ENCODE measurements around the gene KIRREL2. TPM values are rescaled to one million over a fixed set of nuclear protein-coding genes. Genes with fewer than 3 reads are reported as not detected.

Gene KIRREL2
- total RNA-seq, 1 experiment from 2014 or later = 5.0 TPM

DNA sequence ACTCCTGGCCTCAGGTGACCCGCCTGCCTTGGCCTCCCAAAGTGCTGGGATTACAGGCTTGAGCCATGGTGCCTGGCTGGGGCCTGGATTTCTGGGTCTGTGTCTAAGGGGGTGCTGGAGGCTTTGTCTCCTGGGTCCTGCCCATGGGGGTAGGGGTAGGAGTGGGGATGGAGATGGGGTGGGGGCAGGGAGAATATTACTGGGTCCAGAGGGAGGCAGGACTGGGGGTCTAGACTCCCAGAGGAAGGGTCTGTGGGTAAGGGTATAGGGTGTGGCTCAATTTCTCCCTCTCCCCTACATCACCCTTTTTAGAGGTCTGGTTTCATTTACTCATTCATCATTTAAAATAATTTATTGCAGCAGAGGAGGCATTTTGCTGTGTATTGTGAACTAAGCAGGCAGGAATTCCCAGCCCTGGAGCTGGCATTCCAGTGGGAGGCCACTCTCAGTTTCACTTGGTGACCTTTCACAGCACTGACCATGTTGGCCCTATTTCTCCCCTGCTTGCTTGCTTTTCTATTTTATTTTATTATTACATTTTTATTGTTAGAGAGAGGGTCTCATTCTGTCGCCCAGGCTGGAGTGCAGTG, 44.4 kb downstream of the KIRREL2 start:
- in situ Hi-C loops (cut with HindIII; ENCODE audit: low pct_unique_long_range_greater_than_20kb, low sequenced_read_pairs) (loop anchor here (10.0 kb wide), 1 partner anchor 66 kb away; no protein-coding TSS in a partner anchor), intact Hi-C loops (cut with micrococcal nuclease; ENCODE audit: unreplicated experiment) (no loop called here)
- TSS peak; percentile 94 for BruUV-seq (replicated peaks)
- TF ChIP-seq, protein P1, sequence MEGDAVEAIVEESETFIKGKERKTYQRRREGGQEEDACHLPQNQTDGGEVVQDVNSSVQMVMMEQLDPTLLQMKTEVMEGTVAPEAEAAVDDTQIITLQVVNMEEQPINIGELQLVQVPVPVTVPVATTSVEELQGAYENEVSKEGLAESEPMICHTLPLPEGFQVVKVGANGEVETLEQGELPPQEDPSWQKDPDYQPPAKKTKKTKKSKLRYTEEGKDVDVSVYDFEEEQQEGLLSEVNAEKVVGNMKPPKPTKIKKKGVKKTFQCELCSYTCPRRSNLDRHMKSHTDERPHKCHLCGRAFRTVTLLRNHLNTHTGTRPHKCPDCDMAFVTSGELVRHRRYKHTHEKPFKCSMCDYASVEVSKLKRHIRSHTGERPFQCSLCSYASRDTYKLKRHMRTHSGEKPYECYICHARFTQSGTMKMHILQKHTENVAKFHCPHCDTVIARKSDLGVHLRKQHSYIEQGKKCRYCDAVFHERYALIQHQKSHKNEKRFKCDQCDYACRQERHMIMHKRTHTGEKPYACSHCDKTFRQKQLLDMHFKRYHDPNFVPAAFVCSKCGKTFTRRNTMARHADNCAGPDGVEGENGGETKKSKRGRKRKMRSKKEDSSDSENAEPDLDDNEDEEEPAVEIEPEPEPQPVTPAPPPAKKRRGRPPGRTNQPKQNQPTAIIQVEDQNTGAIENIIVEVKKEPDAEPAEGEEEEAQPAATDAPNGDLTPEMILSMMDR (IDR thresholded peaks at IDR 0.05) = no peak
- TF ChIP-seq SIN3A (IDR thresholded peaks at IDR 0.05; ENCODE audit: borderline replicate concordance, insufficient read depth, low read depth, low read length) = no peak
- no peak for TF ChIP-seq TCF7L2 (IDR thresholded peaks at IDR 0.05; ENCODE audit: low read depth, low read length)
- no peak for TF ChIP-seq POLR2AphosphoS5 (IDR thresholded peaks at IDR 0.05; ENCODE audit: low read depth, low read length)
- no peak for TF ChIP-seq REST (IDR thresholded peaks at IDR 0.05; ENCODE audit: insufficient read depth in 1 of 2, low read depth in 2 of 2, low read length in 1 of 2)
- ATAC-seq = no peak
- Histone ChIP-seq H3K4me1 (ENCODE audit: control insufficient read depth, insufficient read depth, low read length) (peaks cover 23% of the 10 kb centered on the region), H3K4me3 (ENCODE audit: low read depth in 2 of 2, low read length in 2 of 2) (peak overlapping the region; percentile 88 to 90), H3K27me3 (ENCODE audit: control insufficient read depth, insufficient read depth, low read length) (no peaks in the 10 kb centered on the region), H3K27ac (ENCODE audit: low read length) (peak overlapping the region; percentile 90), H3K36me3 (ENCODE audit: control insufficient read depth, insufficient read depth, low read length) (no peaks in the 10 kb centered on the region), H3K9me3 (ENCODE audit: control insufficient read depth, insufficient read depth, low read depth, low read length) (no peaks in the 10 kb centered on the region)
- no peak for DNase-seq (ENCODE audit: low read depth, low spot score)
- ChIA-PET CTCF (no interaction called here), POLR2A (interaction anchor here (0.5 to 0.6 kb wide), 5 partner anchors 17 to 823 kb away, joined by 3 to 7 read pairs (median 4); no protein-coding TSS in a partner anchor)

DNA sequence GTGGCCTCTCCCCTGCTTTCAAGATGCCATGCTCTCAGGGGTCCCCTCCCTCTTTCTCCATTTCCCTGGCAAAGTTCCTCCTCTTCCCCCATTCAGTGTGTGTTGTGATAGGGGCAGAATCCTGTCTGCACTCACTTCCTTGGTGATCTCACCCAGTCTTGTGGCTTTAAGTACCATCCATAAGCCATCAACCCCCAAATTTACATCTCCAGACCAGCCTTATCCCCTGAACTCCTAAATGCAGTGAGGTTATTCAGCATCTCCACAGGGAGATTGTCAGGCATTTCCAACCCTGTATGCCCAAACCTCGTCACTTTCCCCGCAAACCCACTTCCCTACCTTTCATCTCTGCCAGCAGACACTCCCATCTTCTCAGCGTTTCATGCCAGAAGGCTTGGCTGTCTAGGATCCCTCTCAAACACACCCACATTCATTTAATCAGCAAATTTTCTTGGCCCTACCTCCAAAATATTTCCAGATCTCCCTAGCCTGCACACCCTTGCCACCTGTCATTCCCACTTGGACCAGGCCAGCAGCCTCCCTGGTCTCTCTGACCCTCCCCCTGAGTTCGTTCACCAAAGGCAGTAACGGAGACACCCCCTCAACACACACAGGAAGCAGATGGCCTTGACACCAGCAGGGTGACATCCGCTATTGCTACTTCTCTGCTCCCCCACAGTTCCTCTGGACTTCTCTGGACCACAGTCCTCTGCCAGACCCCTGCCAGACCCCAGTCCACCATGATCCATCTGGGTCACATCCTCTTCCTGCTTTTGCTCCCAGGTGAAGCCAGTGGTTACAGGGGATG, 45.3 kb downstream of the KIRREL2 start, which contains the start of gene HCST:
HCST (plus strand) TSS at position 676 of the 808 bp plus-strand sequence; CDS start at position 741, 65 bp downstream.
- peaks cover 23% of the 10 kb centered on the region for H3K4me1 ChIP-seq (ENCODE audit: control insufficient read depth, insufficient read depth, low read length)
- in situ Hi-C loops (cut with HindIII; ENCODE audit: low pct_unique_long_range_greater_than_20kb, low sequenced_read_pairs) (loop anchor here (10.0 kb wide), 1 partner anchor 67 kb away; no protein-coding TSS in a partner anchor), intact Hi-C loops (cut with micrococcal nuclease; ENCODE audit: unreplicated experiment) (no loop called here)
- POLR2A ChIA-PET = interaction anchor here (0.6 kb wide), 1 partner anchor 824 kb away, joined by 3 read pairs; no protein-coding TSS in a partner anchor
- H3K27me3 ChIP-seq (ENCODE audit: control insufficient read depth, insufficient read depth, low read length) = no peaks in the 10 kb centered on the region
- no TSS peak for BruUV-seq (replicated peaks)
- H3K36me3 ChIP-seq (ENCODE audit: control insufficient read depth, insufficient read depth, low read length) = no peaks in the 10 kb centered on the region
- H3K9me3 ChIP-seq (ENCODE audit: control insufficient read depth, insufficient read depth, low read depth, low read length) = no peaks in the 10 kb centered on the region
- no peak for TF ChIP-seq TCF7L2 (IDR thresholded peaks at IDR 0.05; ENCODE audit: low read depth, low read length)
- no peak for DNase-seq (ENCODE audit: low read depth, low spot score)
- peak within 1 kb of the TSS; percentile 36; the same call in 1 of the 2 replicates for H3K27ac ChIP-seq (ENCODE audit: low read length)
- no peak for ATAC-seq
- CTCF ChIA-PET = no interaction called here
- peak within 1 kb of the TSS; percentile 36 to 90 for H3K4me3 ChIP-seq (ENCODE audit: low read depth in 2 of 2, low read length in 2 of 2)
